Vagina (tissue), 2 donors: ENCODE measurements around the gene MMP23B.

Experiments used
- POLR2A ChIP-seq, 2 donors: fragments of 450-650 bp; IDR thresholded peaks; one replicate each; pipeline ENCODE4 v1.6.1; 2017; ENCODE audit warnings: antibody characterized with exemption in 2 of 2, mild to moderate bottlenecking in 2 of 2, moderate library complexity in 2 of 2
- TF ChIP-seq, protein P1 (sequence below), 3 experiments: fragments of 450-650 bp in 2 of 3; fragments of 200-600 bp in 1 of 3; sonication (generic) in 1 of 3; IDR thresholded peaks; one replicate each; pipeline ENCODE4 v1.5.1; 2017 to 2019; ENCODE audit warnings: antibody characterized with exemption in 3 of 3, mild to moderate bottlenecking in 2 of 3, moderate library complexity in 2 of 3

DNA sequence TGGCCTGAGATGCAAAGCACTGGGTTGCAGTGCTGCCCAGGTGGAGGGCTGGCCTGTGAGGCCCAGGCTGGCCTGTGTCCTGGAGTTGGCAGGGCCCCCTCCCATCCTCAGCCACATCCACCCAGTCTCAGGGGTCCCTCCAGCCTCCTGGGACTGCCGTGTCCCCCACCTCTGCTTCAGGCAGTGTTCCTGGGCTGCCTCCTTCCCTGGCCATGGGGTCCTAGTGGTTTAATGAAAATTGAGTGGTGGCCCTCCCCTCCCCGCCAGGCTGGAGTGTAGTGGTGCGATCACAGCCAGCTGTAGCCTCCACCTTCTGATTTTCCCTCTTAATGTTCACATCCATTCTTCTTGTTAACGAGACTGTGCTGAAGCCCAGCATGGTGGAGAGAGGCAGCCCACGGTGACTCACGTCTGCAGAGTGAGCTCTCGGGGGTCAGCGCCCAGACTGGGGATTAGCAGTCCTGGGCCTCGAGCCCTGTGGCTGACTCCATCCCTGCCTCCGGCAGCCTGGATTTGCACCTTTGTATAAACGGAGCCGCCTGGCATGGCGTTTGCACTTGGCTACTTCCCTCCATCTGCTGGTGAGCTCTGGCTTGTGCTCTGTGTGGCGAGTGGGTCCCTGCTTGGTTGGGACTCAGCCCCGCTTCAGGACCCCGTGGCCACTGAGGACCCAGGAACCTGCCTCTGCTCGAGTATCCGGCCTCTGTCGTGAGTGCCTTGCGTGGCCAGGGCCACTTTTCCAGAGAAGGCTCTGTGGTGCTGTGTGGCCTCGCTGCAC lies 9.8 kb upstream of the MMP23B start:
- TF ChIP-seq, protein P1, sequence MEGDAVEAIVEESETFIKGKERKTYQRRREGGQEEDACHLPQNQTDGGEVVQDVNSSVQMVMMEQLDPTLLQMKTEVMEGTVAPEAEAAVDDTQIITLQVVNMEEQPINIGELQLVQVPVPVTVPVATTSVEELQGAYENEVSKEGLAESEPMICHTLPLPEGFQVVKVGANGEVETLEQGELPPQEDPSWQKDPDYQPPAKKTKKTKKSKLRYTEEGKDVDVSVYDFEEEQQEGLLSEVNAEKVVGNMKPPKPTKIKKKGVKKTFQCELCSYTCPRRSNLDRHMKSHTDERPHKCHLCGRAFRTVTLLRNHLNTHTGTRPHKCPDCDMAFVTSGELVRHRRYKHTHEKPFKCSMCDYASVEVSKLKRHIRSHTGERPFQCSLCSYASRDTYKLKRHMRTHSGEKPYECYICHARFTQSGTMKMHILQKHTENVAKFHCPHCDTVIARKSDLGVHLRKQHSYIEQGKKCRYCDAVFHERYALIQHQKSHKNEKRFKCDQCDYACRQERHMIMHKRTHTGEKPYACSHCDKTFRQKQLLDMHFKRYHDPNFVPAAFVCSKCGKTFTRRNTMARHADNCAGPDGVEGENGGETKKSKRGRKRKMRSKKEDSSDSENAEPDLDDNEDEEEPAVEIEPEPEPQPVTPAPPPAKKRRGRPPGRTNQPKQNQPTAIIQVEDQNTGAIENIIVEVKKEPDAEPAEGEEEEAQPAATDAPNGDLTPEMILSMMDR (IDR thresholded peaks at IDR 0.05) = no peak
- TF ChIP-seq POLR2A (IDR thresholded peaks at IDR 0.05) = no peak
